Omental fat pad (tissue), 4 donors: ENCODE measurements around the gene LARGE1. TPM values are rescaled to one million over a fixed set of nuclear protein-coding genes. Genes with fewer than 3 reads are reported as not detected.

ENCODE experiments used
- ATAC-seq: fragments of 150-250 bp; one replicate; pipeline ENCODE4 v1.9.1; 2016; ENCODE audit warnings: mild to moderate bottlenecking, moderate library complexity; ENCODE audit not compliant: low FRiP score
- DNase-seq: peaks from one replicate; pipeline ENCODE4 v3.0.0-alpha.2; 2019; ENCODE audit warnings: low spot score
- CTCF ChIP-seq, 3 donors: fragments of 450-650 bp; IDR thresholded peaks; one replicate each; pipeline ENCODE4 v1.5.1; 2016 to 2017; ENCODE audit warnings: antibody characterized with exemption in 3 of 3, mild to moderate bottlenecking in 3 of 3, moderate library complexity in 2 of 3
- total RNA-seq, 4 donors: library from RNA; depleted of rRNA; stranded (reverse); fragments of >200 nt; gene quantifications; one replicate each; pipeline ENCODE4 v1.1.0, GENCODE V29; 2016

The LARGE1 gene
- total RNA-seq, 4 donors from 2014 or later: 16.5 to 31.2 (median 22.3) TPM

- ATAC-seq (no peak), DNase-seq (no peak)
- no peak for TF ChIP-seq CTCF (IDR thresholded peaks at IDR 0.05)
Observed at GRCh38 chr22:33296941-33297340, 623.3 kb downstream of the LARGE1 start.

GRCh38 chr22:33288078-33288477, 632.2 kb downstream of the LARGE1 start:
- ATAC-seq: no peak
- DNase-seq: no peak
- no peak for TF ChIP-seq CTCF (IDR thresholded peaks at IDR 0.05)

- no peak for ATAC-seq
- TF ChIP-seq CTCF (IDR thresholded peaks at IDR 0.05): no peak
- no peak for DNase-seq
Observed at GRCh38 chr22:33275073-33275443, 645.2 kb downstream of the LARGE1 start.

GRCh38 chr22:33274214-33275072, 645.8 kb downstream of the LARGE1 start:
- no peak for ATAC-seq
- TF ChIP-seq CTCF (IDR thresholded peaks at IDR 0.05): no peak
- DNase-seq: no peak

- no peak for DNase-seq
- TF ChIP-seq CTCF (IDR thresholded peaks at IDR 0.05): no peak
- ATAC-seq: no peak
Observed at GRCh38 chr22:33272871-33273270, 647.4 kb downstream of the LARGE1 start.

GRCh38 chr22:33272180-33272579, 648.1 kb downstream of the LARGE1 start:
- no peak for ATAC-seq
- no peak for DNase-seq
- TF ChIP-seq CTCF (IDR thresholded peaks at IDR 0.05): no peak
